ENCODE measurements around the gene WDR70. TPM values are rescaled to one million over a fixed set of nuclear protein-coding genes. Genes with fewer than 3 reads are reported as not detected.

The WDR70 gene
- total and polyA plus RNA-seq, 7 donors, result 8.4 to 36.4 (median 25.5) TPM

- no peak for DNase-seq
- intact Hi-C loops (cut with DNase I), result no loop called here
- Histone ChIP-seq H3K27ac (no peak overlapping the region), H3K36me3 (no peaks in the 10 kb centered on the region), H3K4me1 (peaks cover 0 to 32% (median 24%) of the 10 kb centered on the region in 4 donors), H3K9me3 (no peaks in the 10 kb centered on the region), H3K4me3 (no peak overlapping the region), H3K27me3 (no peaks in the 10 kb centered on the region)
- no peak for TF ChIP-seq POLR2AphosphoS5 (IDR thresholded peaks at IDR 0.05)
- TF ChIP-seq POLR2A (IDR thresholded peaks at IDR 0.05), result no peak
- no peak for TF ChIP-seq EP300 (IDR thresholded peaks at IDR 0.05)
- no peak for TF ChIP-seq CTCF (IDR thresholded peaks at IDR 0.05)
- 85 to 87% methylated on average over 4 of the region's 4 CpGs for WGBS, 2 donors
Measured at GRCh38 chr5:37769108-37769507, 390.0 kb downstream of the WDR70 start.

GRCh38 chr5:37769840-37770239 is 390.7 kb downstream of the WDR70 start:
- no peaks in the 10 kb centered on the region for H3K27me3 ChIP-seq
- intact Hi-C loops (cut with DNase I), result loop anchor here (10.0 kb wide), 1 partner anchor 275 kb away; no protein-coding TSS in a partner anchor

GRCh38 chr5:37770786-37771185 is 391.7 kb downstream of the WDR70 start:
- Histone ChIP-seq H3K27ac (peak overlapping the region; percentile 55 to 77 (median 65)), H3K27me3 (no peaks in the 10 kb centered on the region), H3K4me1 (peaks cover 0 to 32% (median 25%) of the 10 kb centered on the region in 4 donors), H3K4me3 (no peak overlapping the region), H3K36me3 (no peaks in the 10 kb centered on the region), H3K9me3 (peaks cover 0 to 5% (median 1%) of the 10 kb centered on the region in 4 donors)
- TF ChIP-seq POLR2A (IDR thresholded peaks at IDR 0.05) (no peak), POLR2AphosphoS5 (IDR thresholded peaks at IDR 0.05) (no peak), CTCF (IDR thresholded peaks at IDR 0.05) (no peak), EP300 (IDR thresholded peaks at IDR 0.05) (no peak)
- intact Hi-C loops (cut with DNase I), result loop anchor here (10.0 kb wide), 1 partner anchor 276 kb away; no protein-coding TSS in a partner anchor
- no peak for DNase-seq
- WGBS, 2 donors, result 56 to 62% methylated on average over 1 of the region's 1 CpG

More at GRCh38 chr5:37769840-37770239, 390.7 kb downstream of the WDR70 start:
- no peaks in the 10 kb centered on the region for H3K36me3 ChIP-seq
- WGBS, 2 donors, result 80 to 83% methylated on average over 1 of the region's 1 CpG
- peak overlapping the region; percentile 55 to 77 (median 65) for H3K27ac ChIP-seq
- no peak for DNase-seq
- H3K4me1 ChIP-seq, result peaks cover 0 to 32% (median 24%) of the 10 kb centered on the region in 4 donors
- no peak overlapping the region for H3K4me3 ChIP-seq
- TF ChIP-seq POLR2AphosphoS5 (IDR thresholded peaks at IDR 0.05) (no peak), EP300 (IDR thresholded peaks at IDR 0.05) (no peak), POLR2A (IDR thresholded peaks at IDR 0.05) (no peak), CTCF (IDR thresholded peaks at IDR 0.05) (no peak)
- peaks cover 0 to 4% (median under 1%) of the 10 kb centered on the region in 4 donors for H3K9me3 ChIP-seq

GRCh38 chr5:37771203-37771611 is 392.1 kb downstream of the WDR70 start:
- Histone ChIP-seq H3K4me3 (no peak overlapping the region), H3K4me1 (peaks cover 0 to 36% (median 28%) of the 10 kb centered on the region in 4 donors), H3K9me3 (peaks cover 0 to 5% (median 1%) of the 10 kb centered on the region in 4 donors), H3K36me3 (no peaks in the 10 kb centered on the region), H3K27ac (peak overlapping the region; percentile 55 to 77 (median 65)), H3K27me3 (no peaks in the 10 kb centered on the region)
- intact Hi-C loops (cut with DNase I), result loop anchor here (10.0 kb wide), 1 partner anchor 276 kb away; no protein-coding TSS in a partner anchor
- DNase-seq, result peak; percentile 75
- TF ChIP-seq POLR2AphosphoS5 (IDR thresholded peaks at IDR 0.05) (peak in 2 of 4 donors; percentile 10 to 51), POLR2A (IDR thresholded peaks at IDR 0.05) (no peak), EP300 (IDR thresholded peaks at IDR 0.05) (no peak)
- 71% methylated on average over 3 of the region's 3 CpGs for WGBS, 2 donors

GRCh38 chr5:37771731-37772130 is 392.6 kb downstream of the WDR70 start:
- intact Hi-C loops (cut with DNase I), result loop anchor here (10.0 kb wide), 1 partner anchor 277 kb away; no protein-coding TSS in a partner anchor
- WGBS, 2 donors, result 64 to 85% methylated on average over 2 of the region's 2 CpGs
- TF ChIP-seq EP300 (IDR thresholded peaks at IDR 0.05) (no peak), POLR2AphosphoS5 (IDR thresholded peaks at IDR 0.05) (no peak), CTCF (IDR thresholded peaks at IDR 0.05) (no peak), POLR2A (IDR thresholded peaks at IDR 0.05) (no peak)
- Histone ChIP-seq H3K9me3 (peaks cover 0 to 5% (median 1%) of the 10 kb centered on the region in 4 donors), H3K27ac (peak overlapping the region; percentile 55 to 77 (median 65)), H3K36me3 (no peaks in the 10 kb centered on the region), H3K4me3 (no peak overlapping the region), H3K4me1 (peaks cover 0 to 41% (median 33%) of the 10 kb centered on the region in 4 donors), H3K27me3 (no peaks in the 10 kb centered on the region)
- no peak for DNase-seq

Measured in sigmoid colon (tissue), 7 donors.